HAP-1 (cell line): ENCODE measurements around the gene CUL9.

Source experiments
- DNase-seq, 2 experiments: peaks; one replicate each; pipeline ENCODE4 v3.0.0-alpha.2; 2016 to 2020; ENCODE audit warnings: low spot score in 2 of 2
- H3K27me3 ChIP-seq: fragments of 250-450 bp; sonication (Bioruptor Pico); 2 replicates; pipeline ENCODE4 v1.5.1; 2020; ENCODE audit warnings: low read depth, mild to moderate bottlenecking, moderate library complexity
- H3K36me3 ChIP-seq: fragments of 250-450 bp; sonication (Bioruptor Pico); replicated peaks from 2 replicates; pipeline ENCODE4 v1.5.1; 2020; ENCODE audit warnings: mild to moderate bottlenecking
- H3K4me1 ChIP-seq: fragments of 250-450 bp; sonication (Bioruptor Pico); 2 replicates; pipeline ENCODE4 v1.5.1; 2020; ENCODE audit warnings: mild to moderate bottlenecking
- H3K4me3 ChIP-seq: fragments of 250-450 bp; sonication (Bioruptor Pico); 2 replicates; pipeline ENCODE4 v1.5.1; 2020; ENCODE audit warnings: mild to moderate bottlenecking, moderate library complexity
- H3K9me3 ChIP-seq: fragments of 250-450 bp; sonication (Bioruptor Pico); 2 replicates; pipeline ENCODE4 v1.5.1; 2020; ENCODE audit warnings: mild to moderate bottlenecking, moderate library complexity
- in situ Hi-C: fragments of 300-500 bp; cut with MboI; formaldehyde crosslinking; loops from 3 replicates; pipeline ENCODE4 v1.14.3; 2020; ENCODE audit warnings: low sequenced_read_pairs, inconsistent platforms, mixed read lengths

The CUL9 gene

GRCh38 chr6:43254846-43255245, 72.8 kb downstream of the CUL9 start:
- Histone ChIP-seq H3K4me3 (no peak overlapping the region), H3K4me1 (peaks cover 5% of the 10 kb centered on the region; the same call in 1 of the 2 replicates), H3K27me3 (peaks cover 3% of the 10 kb centered on the region; the same call in 1 of the 2 replicates), H3K9me3 (no peaks in the 10 kb centered on the region), H3K36me3 (no peaks in the 10 kb centered on the region)
- in situ Hi-C loops: no loop called here
- no peak for DNase-seq

GRCh38 chr6:43255408-43256054, 73.5 kb downstream of the CUL9 start:
- Histone ChIP-seq H3K9me3 (no peaks in the 10 kb centered on the region), H3K4me1 (peaks cover 5% of the 10 kb centered on the region; the same call in 1 of the 2 replicates), H3K36me3 (no peaks in the 10 kb centered on the region), H3K27me3 (peaks cover 3% of the 10 kb centered on the region; the same call in 1 of the 2 replicates), H3K4me3 (no peak overlapping the region)
- in situ Hi-C loops: no loop called here
- DNase-seq: no peak

- Histone ChIP-seq H3K36me3 (no peaks in the 10 kb centered on the region), H3K4me3 (no peak overlapping the region), H3K27me3 (no peaks in the 10 kb centered on the region), H3K9me3 (no peaks in the 10 kb centered on the region), H3K4me1 (no peaks in the 10 kb centered on the region)
- no peak for DNase-seq
- in situ Hi-C loops: no loop called here
Observed at GRCh38 chr6:43256670-43257366, 74.8 kb downstream of the CUL9 start.

GRCh38 chr6:43257367-43258145, 75.6 kb downstream of the CUL9 start:
- Histone ChIP-seq H3K36me3 (no peaks in the 10 kb centered on the region), H3K27me3 (no peaks in the 10 kb centered on the region), H3K9me3 (no peaks in the 10 kb centered on the region), H3K4me3 (no peak overlapping the region), H3K4me1 (no peaks in the 10 kb centered on the region)
- no peak for DNase-seq
- in situ Hi-C loops: no loop called here

- in situ Hi-C loops: no loop called here
- H3K4me3 ChIP-seq: no peak overlapping the region
- no peaks in the 10 kb centered on the region for H3K4me1 ChIP-seq
- no peaks in the 10 kb centered on the region for H3K9me3 ChIP-seq
- no peaks in the 10 kb centered on the region for H3K36me3 ChIP-seq
- DNase-seq: no peak
- H3K27me3 ChIP-seq: no peaks in the 10 kb centered on the region
Observed at GRCh38 chr6:43258180-43258579, 76.2 kb downstream of the CUL9 start.

- no peaks in the 10 kb centered on the region for H3K27me3 ChIP-seq
- no peaks in the 10 kb centered on the region for H3K9me3 ChIP-seq
- H3K4me3 ChIP-seq: no peak overlapping the region
- no peaks in the 10 kb centered on the region for H3K36me3 ChIP-seq
- no peaks in the 10 kb centered on the region for H3K4me1 ChIP-seq
- DNase-seq: no peak
- in situ Hi-C loops: no loop called here
Observed at GRCh38 chr6:43258807-43259686, 77.1 kb downstream of the CUL9 start.

- Histone ChIP-seq H3K9me3 (no peaks in the 10 kb centered on the region), H3K36me3 (no peaks in the 10 kb centered on the region), H3K4me3 (no peak overlapping the region), H3K27me3 (no peaks in the 10 kb centered on the region), H3K4me1 (no peaks in the 10 kb centered on the region)
- DNase-seq: no peak
- in situ Hi-C loops: loop anchor here (5.0 kb wide), 2 partner anchors 77 to 247 kb away; no protein-coding TSS in a partner anchor
Observed at GRCh38 chr6:43260791-43261190, 78.8 kb downstream of the CUL9 start.

GRCh38 chr6:43261198-43261597, 79.2 kb downstream of the CUL9 start:
- in situ Hi-C loops: loop anchor here (5.0 kb wide), 2 partner anchors 76 to 246 kb away; no protein-coding TSS in a partner anchor
- no peak for DNase-seq
- no peaks in the 10 kb centered on the region for H3K27me3 ChIP-seq
- no peak overlapping the region for H3K4me3 ChIP-seq
- H3K4me1 ChIP-seq: no peaks in the 10 kb centered on the region
- no peaks in the 10 kb centered on the region for H3K9me3 ChIP-seq
- H3K36me3 ChIP-seq: no peaks in the 10 kb centered on the region

GRCh38 chr6:43262000-43262779, 80.2 kb downstream of the CUL9 start:
- no peak overlapping the region for H3K4me3 ChIP-seq
- no peaks in the 10 kb centered on the region for H3K4me1 ChIP-seq
- in situ Hi-C loops: loop anchor here (5.0 kb wide), 2 partner anchors 75 to 245 kb away; no protein-coding TSS in a partner anchor
- no peak for DNase-seq
- H3K9me3 ChIP-seq: no peaks in the 10 kb centered on the region
- H3K27me3 ChIP-seq: no peaks in the 10 kb centered on the region
- no peaks in the 10 kb centered on the region for H3K36me3 ChIP-seq

- Histone ChIP-seq H3K27me3 (no peaks in the 10 kb centered on the region), H3K4me1 (no peaks in the 10 kb centered on the region), H3K9me3 (no peaks in the 10 kb centered on the region), H3K4me3 (no peak overlapping the region), H3K36me3 (no peaks in the 10 kb centered on the region)
- no peak for DNase-seq
- in situ Hi-C loops: loop anchor here (5.0 kb wide), 2 partner anchors 74 to 244 kb away; no protein-coding TSS in a partner anchor
Observed at GRCh38 chr6:43262780-43263313, 80.9 kb downstream of the CUL9 start.

- H3K4me1 ChIP-seq: no peaks in the 10 kb centered on the region
- H3K27me3 ChIP-seq: no peaks in the 10 kb centered on the region
- in situ Hi-C loops: loop anchor here (5.0 kb wide), 2 partner anchors 74 to 244 kb away; no protein-coding TSS in a partner anchor
- DNase-seq: peak; percentile 62 to 87
- no peaks in the 10 kb centered on the region for H3K36me3 ChIP-seq
- no peak overlapping the region for H3K4me3 ChIP-seq
- H3K9me3 ChIP-seq: no peaks in the 10 kb centered on the region
Observed at GRCh38 chr6:43263314-43264178, 81.5 kb downstream of the CUL9 start.
